GM12875 (cell line): ENCODE results near the gene RAB3B.

ENCODE experiments used
- H3K4me3 ChIP-seq: one replicate; pipeline ENCODE4 v1.5.1; 2011; ENCODE audit warnings: low read depth, low read length, control low read depth
- CTCF ChIP-seq: IDR thresholded peaks from 2 replicates; pipeline ENCODE4 v1.5.1; 2011; ENCODE audit warnings: low read depth, mild to moderate bottlenecking, control low read depth, inconsistent platforms, low read length, moderate library complexity, borderline replicate concordance; ENCODE audit not compliant: insufficient read depth

The RAB3B gene

DNA sequence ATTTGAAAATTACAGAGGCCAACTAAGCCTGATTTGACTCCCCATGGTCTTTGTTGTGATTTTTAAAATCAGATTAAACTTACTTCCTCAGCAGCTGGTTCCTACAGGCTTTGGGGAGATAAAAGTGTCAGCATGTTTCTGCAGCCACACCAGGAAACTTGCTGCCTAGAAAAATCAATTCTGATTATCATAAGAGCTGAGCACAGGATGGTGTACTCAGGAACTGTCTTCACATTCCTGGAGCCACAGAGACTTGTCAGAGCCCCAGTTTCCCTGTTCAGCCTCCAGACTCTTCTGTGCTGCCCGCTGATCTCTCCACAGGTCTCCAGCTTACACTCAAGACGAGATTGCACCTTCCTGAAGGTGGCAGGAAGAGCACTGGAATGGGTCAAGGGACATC is 23.9 kb downstream of the RAB3B start:
- no peak overlapping the region for H3K4me3 ChIP-seq
- no peak for TF ChIP-seq CTCF

- H3K4me3 ChIP-seq: no peak overlapping the region
Measured at GRCh38 chr1:51964309-51964696, 26.2 kb downstream of the RAB3B start.

DNA sequence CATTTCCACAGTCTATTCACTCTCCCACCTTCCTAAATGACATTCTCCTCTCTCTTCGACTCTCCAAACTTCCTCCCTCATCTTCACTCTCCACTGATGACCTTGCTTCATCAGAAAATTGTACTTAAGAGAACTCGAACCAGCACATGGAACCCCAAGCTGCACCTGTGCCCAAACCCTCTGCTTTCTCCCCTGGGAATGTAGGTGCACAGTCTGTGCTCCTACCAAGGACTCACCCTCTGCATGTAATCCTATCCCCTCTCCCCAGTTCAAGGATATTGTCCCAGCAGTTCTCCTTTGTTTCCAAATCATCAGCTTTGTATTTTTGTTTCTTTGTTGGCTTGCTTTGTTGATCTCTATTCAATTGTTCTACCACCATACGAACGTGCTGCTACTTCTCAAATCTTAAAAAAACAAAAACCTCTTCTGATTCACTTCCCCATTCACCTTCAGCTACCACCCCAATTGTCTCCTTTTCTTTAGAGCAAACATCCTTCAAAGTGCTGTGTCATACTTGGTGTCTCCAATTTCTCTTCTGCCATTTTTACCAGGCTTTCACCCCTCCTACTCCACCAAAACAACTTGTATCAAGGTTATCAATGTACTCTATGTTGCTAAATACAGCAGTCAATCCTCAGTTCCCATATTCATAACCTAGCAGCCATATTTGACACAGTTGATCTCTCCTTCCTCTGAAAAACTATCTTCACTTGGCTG is 26.8 kb downstream of the RAB3B start:
- H3K4me3 ChIP-seq: no peak overlapping the region
- no peak for TF ChIP-seq CTCF

More at GRCh38 chr1:51964309-51964696, 26.2 kb downstream of the RAB3B start:
- TF ChIP-seq CTCF: no peak

- TF ChIP-seq CTCF: no peak
- H3K4me3 ChIP-seq: no peak overlapping the region
Measured at GRCh38 chr1:51962486-51963356, 27.8 kb downstream of the RAB3B start.

- no peak overlapping the region for H3K4me3 ChIP-seq
- TF ChIP-seq CTCF: no peak
Measured at GRCh38 chr1:51961954-51962353, 28.5 kb downstream of the RAB3B start.

DNA sequence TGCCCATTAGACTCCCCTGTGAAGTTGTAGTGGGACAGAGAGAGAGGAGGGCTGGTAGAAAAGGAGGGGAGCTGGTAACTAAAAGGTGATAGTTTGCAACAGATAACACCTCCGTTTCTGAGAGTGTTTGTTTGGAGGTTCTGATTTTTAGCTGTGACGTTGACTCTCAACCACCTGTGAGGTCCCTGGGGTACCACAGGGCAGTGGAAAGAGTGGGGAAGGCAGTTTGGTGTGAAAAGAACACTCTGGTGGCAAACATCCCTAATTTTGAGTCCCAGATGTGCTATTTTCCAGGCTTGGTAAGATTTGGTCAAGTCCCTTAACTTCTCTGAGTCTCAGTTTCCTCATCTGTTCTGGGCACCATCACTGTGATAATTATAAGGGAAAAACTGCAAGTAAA is 29.3 kb downstream of the RAB3B start:
- no peak overlapping the region for H3K4me3 ChIP-seq
- no peak for TF ChIP-seq CTCF
